GM19035 (cell line): ENCODE measurements around the gene MYL11.
"Not testable (repeated sequence)": the region's sequence is repeated elsewhere in the genome, so short reads cannot be mapped to it uniquely, and the experiment has no call there.

ENCODE experiments used
- ATAC-seq: cut with Tn5 transposase; IDR thresholded peaks from one replicate; pipeline ENCODE4 v1.9.1; 2021; ENCODE audit not compliant: unreplicated experiment

The MYL11 gene

DNA sequence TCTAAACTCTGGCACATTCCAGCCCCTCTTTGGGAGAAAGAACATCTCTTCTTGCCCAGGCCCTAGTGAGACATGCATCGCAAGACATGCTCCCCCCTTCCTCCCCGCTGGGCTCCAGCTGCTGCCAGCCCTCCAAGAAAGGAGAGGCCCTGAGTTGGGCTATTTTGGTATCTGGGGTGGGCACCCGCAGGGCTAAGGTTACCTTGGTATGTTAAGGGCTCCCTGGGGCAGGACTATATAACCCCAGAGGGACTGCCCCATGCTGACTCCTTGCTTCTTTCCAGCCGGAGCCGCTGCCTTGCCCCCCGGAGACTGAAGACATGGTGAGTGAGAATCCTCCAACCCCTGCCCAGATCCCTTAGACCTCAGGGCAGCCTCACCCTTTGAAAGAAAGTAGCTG lies at the start of gene MYL11:
Gene MYL11, plus strand, starts transcription at position 265 of the 400 bp plus-strand sequence. Its CDS starts 56 bp downstream, at position 321.
- no peak for ATAC-seq

DNA sequence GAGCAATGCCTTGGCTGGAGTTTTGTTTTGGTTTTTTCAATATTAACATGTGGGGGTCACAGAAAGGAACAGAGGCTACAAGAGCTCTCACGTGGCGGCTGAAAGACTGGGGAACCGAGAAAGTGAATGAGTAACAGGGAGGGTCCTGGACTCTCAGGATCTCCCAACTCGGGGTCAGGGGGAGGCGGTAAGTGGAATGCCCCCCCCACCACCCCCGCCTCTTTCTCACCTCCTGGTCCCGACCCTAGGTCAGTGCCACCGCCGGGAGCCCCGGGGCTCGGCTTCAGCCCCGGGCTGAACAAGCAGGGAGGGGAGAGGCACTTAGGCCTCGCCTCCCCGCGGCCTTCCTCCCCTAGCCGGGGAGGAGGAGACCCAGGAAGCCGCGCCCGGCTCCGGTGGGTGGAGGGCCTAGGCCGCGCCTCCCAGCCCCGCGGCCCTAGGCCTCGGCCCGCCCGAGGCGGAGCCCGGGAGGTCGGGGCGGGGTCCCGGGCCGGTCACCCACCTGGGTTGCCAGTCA lies 40.1 kb upstream of the MYL11 start:
- ATAC-seq = peak; percentile 86

GRCh38 chr16:30335028-30335597 lies 39.5 kb upstream of the MYL11 start:
- ATAC-seq = peak; percentile 65

DNA sequence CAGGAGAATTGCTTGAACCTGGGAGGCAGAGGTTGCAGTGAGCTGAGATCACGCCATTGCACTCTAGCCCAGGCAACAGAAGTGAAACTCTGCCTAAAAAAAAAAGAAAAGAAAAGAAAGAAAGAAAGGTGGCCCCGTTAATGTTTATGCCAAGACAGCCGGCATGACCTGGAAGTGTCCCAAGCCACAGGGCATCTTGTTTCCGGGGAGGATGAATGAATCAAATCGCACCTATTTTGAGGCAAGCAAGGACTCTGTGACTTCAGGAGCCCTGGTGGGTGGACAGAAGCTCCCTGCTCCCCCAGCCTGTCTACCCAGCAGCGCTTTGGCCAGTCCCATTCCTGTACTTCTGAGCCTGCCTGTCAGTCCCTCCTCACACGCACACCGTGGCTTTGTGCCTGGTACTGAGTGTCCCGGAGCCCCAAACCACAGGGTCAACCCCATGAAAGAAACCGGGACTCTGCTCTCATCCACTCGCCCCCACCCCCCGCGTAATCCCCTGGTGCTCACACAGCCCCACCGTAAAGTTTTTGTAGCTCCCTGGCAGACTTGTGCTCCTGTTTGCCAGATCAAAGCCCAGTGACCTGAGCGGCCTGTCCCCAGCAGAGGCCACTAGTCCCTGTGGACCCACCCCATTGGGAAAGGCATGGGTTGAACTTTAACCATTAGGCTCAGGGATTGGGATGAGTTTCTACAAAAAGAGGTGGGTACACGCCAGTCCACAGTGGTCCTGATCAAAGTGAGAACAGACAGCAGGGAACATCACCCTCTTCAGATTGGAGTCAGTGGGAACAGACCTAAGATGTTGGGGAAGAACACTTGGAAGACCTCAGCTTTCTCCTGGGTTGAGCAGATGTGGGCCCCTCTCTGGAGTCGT lies 38.8 kb upstream of the MYL11 start:
- peak; percentile 1 for ATAC-seq

GRCh38 chr16:30337964-30338357 lies 36.6 kb upstream of the MYL11 start:
- ATAC-seq = not testable (repeated sequence)

DNA sequence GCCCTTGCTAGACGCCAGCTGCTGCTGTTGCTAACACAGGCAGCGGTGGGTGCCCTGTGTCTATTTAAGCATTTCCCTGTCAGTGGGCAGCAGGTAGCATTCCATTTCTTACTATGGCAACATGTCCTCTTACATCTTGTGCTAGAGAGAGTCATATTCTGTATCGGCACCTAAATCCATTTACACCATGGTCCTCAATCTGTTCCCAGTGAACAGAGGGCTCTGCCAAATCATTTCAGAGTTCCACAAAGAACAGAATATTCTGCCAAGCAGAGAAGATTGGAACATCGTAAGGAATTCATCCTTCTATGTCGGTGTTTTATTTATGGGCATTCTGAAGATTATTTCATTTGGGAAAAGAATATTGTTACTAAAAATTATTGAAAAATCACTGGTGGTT lies 35.9 kb upstream of the MYL11 start:
- ATAC-seq = not testable (repeated sequence)

DNA sequence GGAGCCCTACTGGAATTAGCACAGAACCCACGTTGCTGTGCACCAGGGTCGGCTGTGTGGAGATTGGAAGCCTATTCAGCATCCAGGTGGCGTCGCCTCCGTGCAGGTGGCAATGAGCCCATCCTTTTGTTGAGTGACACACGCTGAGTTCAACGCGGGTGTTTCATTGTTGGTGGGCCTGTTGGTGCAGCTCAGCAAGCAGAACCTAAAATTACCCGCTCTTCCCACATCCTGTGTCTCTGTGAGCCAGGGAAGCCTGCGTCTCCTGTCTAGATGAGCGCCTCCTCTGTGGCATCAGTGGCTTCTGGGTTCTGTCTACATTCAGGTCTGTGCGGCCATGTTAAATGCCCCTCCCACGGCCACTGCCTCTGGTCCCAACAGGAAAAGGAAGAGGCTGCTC lies 34.0 kb upstream of the MYL11 start:
- no peak for ATAC-seq

GRCh38 chr16:30341971-30342370 lies 32.6 kb upstream of the MYL11 start:
- ATAC-seq = not testable (repeated sequence)

DNA sequence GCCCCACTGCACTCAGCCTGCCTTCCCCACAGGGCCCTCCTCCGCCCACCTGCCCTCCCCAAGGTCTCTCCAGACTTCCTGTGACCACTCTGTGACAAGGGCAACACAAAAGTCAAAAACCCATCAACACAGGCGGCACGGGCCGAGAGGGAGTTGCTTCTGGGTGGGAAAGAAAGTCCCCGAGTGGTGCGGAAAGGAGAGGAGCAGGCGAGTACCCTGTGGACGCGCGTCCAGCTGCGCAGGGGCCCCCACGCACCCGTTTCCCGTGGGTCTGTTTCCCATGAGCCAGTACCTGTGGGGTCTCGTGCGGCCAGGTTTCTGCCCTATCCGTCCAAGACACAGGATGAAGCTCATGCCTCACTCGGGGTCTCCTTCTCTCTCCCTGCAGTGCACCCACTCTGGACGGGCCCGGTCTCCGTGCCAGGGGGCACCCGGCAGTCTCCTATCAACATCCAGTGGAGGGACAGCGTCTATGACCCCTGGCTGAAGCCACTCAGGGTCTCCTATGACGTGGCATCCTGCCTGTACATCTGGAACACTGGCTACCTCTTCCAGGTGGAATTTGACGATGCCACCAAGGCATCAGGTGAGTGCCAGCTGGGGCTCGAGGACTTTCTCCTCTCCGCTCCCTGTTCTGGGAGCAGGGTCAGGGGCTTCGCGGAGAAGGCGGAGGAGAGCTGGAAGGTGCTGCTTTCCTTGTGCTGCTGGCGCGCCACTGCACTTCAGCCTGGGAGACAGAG lies 31.7 kb upstream of the MYL11 start:
- no peak for ATAC-seq

- ATAC-seq = not testable (repeated sequence)
Measured at GRCh38 chr16:30343491-30343820, 31.1 kb upstream of the MYL11 start.

DNA sequence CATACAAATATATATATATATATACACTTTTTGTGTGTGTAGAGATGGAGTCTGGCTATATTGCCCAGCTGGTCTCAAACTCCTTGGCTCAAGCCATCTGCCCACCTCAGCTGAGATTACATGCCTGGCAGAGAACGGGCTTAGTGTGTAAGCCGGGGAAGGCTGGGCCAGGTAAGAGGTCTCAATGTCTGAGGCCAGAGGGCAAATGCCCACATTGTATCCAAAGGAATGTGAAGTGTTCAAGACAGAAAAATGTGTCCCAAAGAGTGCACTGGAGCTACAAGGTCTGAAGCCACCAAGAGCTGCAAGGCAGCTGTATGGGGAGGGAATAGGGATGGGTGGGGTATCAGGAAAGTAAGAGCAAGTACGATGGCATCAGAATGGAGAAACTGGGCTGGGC lies 28.3 kb upstream of the MYL11 start:
- no peak for ATAC-seq

DNA sequence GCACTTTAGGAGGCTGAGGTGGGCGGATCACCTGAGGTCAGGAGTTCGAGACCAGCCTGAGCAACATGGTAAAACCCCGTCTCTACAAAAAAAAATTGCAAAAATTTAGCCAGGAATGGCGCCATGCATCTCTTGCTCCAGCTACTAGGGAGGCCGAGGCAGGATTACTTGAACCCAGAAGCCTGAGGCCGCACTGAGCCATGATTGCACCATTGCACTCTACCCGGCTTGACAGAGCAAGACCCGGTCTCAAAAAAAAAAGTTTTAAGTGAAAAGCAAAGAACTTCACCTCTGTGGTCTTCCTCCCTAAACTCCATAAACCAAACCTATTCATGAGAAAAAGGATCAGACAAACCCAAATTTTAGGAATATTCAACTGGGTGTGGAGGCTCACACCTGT lies 26.5 kb upstream of the MYL11 start:
- no peak for ATAC-seq

DNA sequence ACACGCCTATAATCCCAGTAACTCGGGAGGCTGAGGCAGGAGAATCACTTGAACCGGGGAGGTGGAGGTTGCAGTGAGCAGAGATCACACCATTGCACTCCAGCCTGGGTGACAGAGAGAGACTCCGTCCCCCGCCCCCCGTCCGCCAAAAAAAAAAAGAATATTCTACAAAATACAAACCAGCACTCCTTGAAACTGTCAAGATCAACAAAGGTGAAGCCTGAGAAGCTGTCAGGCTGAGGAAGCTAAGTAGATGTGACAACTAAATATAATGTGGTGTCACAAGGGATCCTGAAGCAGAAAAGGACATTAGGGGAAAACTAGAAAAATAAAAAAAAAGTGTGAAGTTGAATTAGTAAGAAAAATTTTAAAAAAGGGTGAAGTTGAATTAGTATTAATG lies 25.7 kb upstream of the MYL11 start:
- ATAC-seq = no peak

DNA sequence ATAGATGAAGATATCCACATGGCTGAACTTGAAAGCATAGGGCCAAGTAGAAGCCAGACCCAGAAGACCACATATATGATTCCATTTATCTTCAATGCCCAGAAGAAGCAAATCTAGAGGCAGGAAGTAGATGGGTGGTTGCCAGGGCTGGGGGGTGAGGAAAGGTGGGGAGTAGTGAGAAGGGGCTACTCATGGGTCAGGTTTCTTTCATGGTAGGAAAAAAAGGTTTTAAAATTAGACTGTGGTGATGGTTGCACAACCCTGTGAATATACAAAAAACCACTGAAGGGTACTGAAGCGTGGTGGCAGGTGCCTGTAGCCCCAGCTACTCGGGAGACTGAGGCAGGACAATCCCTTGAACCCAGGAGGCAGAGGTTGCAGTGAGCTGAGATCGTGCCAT lies 24.9 kb upstream of the MYL11 start:
- ATAC-seq = no peak

- peak; percentile 38 for ATAC-seq
Measured at GRCh38 chr16:30350134-30350871, 24.3 kb upstream of the MYL11 start.

DNA sequence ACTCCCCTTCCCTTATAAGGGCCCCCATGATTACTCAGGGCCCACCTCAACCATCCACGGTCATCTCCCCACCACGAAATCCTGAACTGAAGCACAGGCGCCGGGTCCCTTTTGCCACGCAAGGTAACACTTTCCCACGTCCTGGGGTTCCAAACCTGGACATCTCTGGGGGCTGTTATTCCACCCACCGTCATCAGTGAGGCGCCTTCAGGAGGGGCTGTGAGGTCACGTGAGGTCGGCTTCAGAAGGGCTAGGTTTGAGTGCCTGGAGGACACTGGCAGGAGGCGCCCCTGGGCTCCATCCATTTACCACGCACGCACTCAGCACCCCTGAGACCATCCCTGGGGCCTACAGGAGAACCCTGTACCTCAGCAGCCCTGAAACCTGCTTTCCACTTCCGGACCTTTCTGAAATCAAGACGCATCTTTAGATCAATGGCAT lies 23.6 kb upstream of the MYL11 start:
- ATAC-seq = no peak

GRCh38 chr16:30351586-30352419 lies 22.8 kb upstream of the MYL11 start:
- ATAC-seq = no peak

GRCh38 chr16:30352488-30353401 lies 21.9 kb upstream of the MYL11 start:
- no peak for ATAC-seq
